Activated naive CD4-positive, alpha-beta T cell treated with anti-CD3 and anti-CD28 coated beads, Interleukin-2, amount 50 U/mL, for 72 hours (primary cell): Measurements from ENCODE around the gene R3HDM2. TPM values are rescaled to one million over a fixed set of nuclear protein-coding genes. Genes with fewer than 3 reads are reported as not detected.
A peak's percentile ranks its signal among the peaks of the same experiment; 100 is the strongest.

Experiments
- ATAC-seq, 2 donors: fragments of 150-1000 bp; cut with Tn5 transposase; 2 replicates each; pipeline ENCODE4 v1.10.0; 2021; ENCODE audit warnings: mild to moderate bottlenecking in 2 of 2, moderate library complexity in 2 of 2
- DNase-seq, 2 donors: peaks; one replicate each; pipeline ENCODE4 v3.0.0; 2021 to 2022; ENCODE audit warnings: low spot score in 2 of 2
- H3K27ac Mint-ChIP-seq, 2 donors: one replicate each; pipeline ENCODE4 v1.8.0; 2022; ENCODE audit warnings: mild to moderate bottlenecking in 2 of 2, mixed read lengths in 2 of 2
- H3K36me3 Mint-ChIP-seq, 2 donors: one replicate each; pipeline ENCODE4 v1.8.0; 2022; ENCODE audit warnings: mixed read lengths in 2 of 2
- H3K9me3 Mint-ChIP-seq, 2 donors: one replicate each; pipeline ENCODE4 v1.8.0; 2022; ENCODE audit warnings: mixed read lengths in 2 of 2
- total RNA-seq, 2 donors: library from RNA; stranded (reverse); gene quantifications; one replicate each; pipeline ENCODE4 v1.2.3, GENCODE V29; 2022

R3HDM2 gene
- total RNA-seq, 2 donors from 2014 or later: 36.3 to 57.1 TPM

DNA sequence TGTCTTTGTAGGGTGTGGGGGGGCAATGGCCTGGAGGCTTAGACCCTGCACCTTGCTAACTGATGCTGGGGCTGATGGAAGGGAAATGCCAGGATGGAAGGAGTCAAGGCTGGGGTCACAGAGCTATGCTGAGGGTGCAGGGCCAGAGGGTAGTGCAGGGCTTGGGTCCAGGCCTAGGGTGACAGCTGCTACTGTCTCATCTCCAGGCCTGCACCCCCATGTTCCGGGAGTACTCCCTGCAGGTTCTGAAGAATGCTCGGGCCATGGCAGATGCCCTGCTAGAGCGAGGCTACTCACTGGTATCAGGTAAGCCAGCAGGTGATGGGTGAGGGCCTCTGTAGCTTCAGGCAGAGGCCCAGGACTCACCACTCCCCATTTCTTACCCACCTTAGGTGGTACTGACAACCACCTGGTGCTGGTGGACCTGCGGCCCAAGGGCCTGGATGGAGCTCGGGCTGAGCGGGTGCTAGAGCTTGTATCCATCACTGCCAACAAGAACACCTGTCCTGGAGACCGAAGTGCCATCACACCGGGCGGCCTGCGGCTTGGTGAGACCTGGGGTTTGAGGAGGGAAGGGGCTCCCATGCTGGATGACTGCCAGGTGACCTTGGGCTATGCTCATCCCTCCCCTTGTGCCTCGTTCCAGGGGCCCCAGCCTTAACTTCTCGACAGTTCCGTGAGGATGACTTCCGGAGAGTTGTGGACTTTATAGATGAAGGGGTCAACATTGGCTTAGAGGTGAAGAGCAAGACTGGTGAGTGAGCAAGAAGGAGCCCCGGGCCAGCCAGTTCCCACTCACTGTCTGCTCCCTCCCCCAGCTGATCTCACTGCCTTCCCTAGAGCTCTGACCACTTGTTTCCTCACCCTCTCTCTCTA lies 197.2 kb downstream of the R3HDM2 start:
- H3K27ac Mint-ChIP-seq: no peak overlapping the region
- DNase-seq (no peak), ATAC-seq (no peak)
- no peaks in the 10 kb centered on the region for H3K9me3 Mint-ChIP-seq
- peaks cover 50 to 53% of the 10 kb centered on the region in 2 donors for H3K36me3 Mint-ChIP-seq

DNA sequence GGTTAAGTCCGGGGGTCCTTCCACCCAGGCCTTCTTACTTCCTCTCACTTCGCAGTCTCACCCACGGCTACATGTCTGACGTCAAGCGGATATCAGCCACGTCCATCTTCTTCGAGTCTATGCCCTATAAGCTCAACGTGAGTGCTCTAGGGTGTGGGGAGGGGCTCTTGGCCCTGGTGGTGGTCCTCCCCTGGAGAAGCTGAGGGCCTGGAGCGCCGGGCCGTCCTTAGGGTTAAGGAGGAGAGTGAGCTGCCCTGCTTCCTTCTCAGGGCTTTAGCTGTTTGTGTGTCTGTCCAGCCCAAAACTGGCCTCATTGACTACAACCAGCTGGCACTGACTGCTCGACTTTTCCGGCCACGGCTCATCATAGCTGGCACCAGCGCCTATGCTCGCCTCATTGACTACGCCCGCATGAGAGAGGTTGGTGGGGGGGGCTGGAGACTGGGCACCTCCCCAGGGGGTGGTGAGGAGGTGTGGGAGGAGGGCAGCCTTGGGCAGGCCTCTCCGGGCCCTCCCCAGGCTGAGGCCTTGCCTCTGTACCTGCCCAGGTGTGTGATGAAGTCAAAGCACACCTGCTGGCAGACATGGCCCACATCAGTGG lies 198.6 kb downstream of the R3HDM2 start:
- H3K9me3 Mint-ChIP-seq: no peaks in the 10 kb centered on the region
- no peak overlapping the region for H3K27ac Mint-ChIP-seq
- DNase-seq (no peak), ATAC-seq (no peak)
- peaks cover 50 to 53% of the 10 kb centered on the region in 2 donors for H3K36me3 Mint-ChIP-seq

GRCh38 chr12:57231276-57232021 lies 199.4 kb downstream of the R3HDM2 start:
- H3K9me3 Mint-ChIP-seq: no peaks in the 10 kb centered on the region
- ATAC-seq: no peak
- peaks cover 50 to 53% of the 10 kb centered on the region in 2 donors for H3K36me3 Mint-ChIP-seq
- peak overlapping the region; percentile 79 to 97 for H3K27ac Mint-ChIP-seq
- DNase-seq: no peak

- H3K27ac Mint-ChIP-seq: peak overlapping the region; percentile 97 to 99
- DNase-seq: no peak
- no peaks in the 10 kb centered on the region for H3K9me3 Mint-ChIP-seq
- H3K36me3 Mint-ChIP-seq: peaks cover 50 to 53% of the 10 kb centered on the region in 2 donors
- no peak for ATAC-seq
Observed at GRCh38 chr12:57230381-57231155, 200.3 kb downstream of the R3HDM2 start.

GRCh38 chr12:57229634-57230380 lies 201.0 kb downstream of the R3HDM2 start, which contains the start of gene SHMT2:
Gene SHMT2 (plus strand): TSS chr12:57229711. CDS start chr12:57229779, 68 bp downstream.
- peaks cover 50 to 52% of the 10 kb centered on the region in 2 donors for H3K36me3 Mint-ChIP-seq
- ATAC-seq (peak; percentile 65 to 84), DNase-seq (peak; percentile 91 to 94)
- H3K27ac Mint-ChIP-seq: peak within 1 kb of the TSS; percentile 97 to 99
- H3K9me3 Mint-ChIP-seq: no peaks in the 10 kb centered on the region

DNA sequence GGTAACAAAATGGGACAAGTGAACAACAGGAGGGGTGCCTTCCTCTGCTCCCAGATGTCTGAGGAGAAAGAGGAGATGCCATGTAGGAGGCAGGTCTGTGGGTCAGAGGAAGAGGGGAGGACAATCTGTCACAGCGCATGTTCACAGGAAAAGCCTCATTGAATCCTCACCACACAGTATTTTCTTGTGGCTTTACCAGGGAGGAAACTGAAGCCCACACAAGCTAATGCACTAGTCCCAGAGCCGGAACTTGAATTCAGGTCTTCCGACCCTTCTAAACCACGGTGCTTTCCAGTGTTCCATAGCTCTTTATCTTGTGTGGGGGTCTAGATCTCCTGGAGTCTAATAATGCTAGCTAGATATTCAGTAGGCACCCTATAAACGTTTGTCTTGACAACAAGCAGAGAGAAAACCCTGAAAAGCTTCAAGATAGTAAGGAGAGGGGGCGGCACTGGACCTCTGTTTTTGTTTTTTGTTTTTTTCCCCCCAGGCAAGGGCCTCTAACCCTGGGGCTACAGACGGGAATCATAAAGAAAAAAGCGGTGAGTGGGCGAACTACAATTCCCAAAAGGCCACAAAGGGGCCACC lies 201.7 kb downstream of the R3HDM2 start:
- H3K9me3 Mint-ChIP-seq: no peaks in the 10 kb centered on the region
- H3K36me3 Mint-ChIP-seq: peaks cover 45 to 47% of the 10 kb centered on the region in 2 donors
- H3K27ac Mint-ChIP-seq: peak overlapping the region; percentile 97 to 99
- ATAC-seq: peak; percentile 19 to 42
- DNase-seq: no peak

- no peak overlapping the region for H3K27ac Mint-ChIP-seq
- H3K9me3 Mint-ChIP-seq: no peaks in the 10 kb centered on the region
- DNase-seq (no peak), ATAC-seq (no peak)
- H3K36me3 Mint-ChIP-seq: peaks cover 29 to 31% of the 10 kb centered on the region in 2 donors
Observed at GRCh38 chr12:57227315-57228115, 203.3 kb downstream of the R3HDM2 start.

GRCh38 chr12:57226588-57227314 lies 204.1 kb downstream of the R3HDM2 start:
- Mint-ChIP-seq H3K9me3 (no peaks in the 10 kb centered on the region), H3K27ac (no peak overlapping the region), H3K36me3 (peaks cover 21 to 24% of the 10 kb centered on the region in 2 donors)
- no peak for ATAC-seq
- DNase-seq: no peak

- Mint-ChIP-seq H3K9me3 (no peaks in the 10 kb centered on the region), H3K36me3 (peaks cover 13 to 14% of the 10 kb centered on the region in 2 donors), H3K27ac (no peak overlapping the region)
- ATAC-seq (no peak), DNase-seq (no peak)
Observed at GRCh38 chr12:57225680-57226210, 205.1 kb downstream of the R3HDM2 start.

- ATAC-seq: peak; percentile 60 to 75
- Mint-ChIP-seq H3K27ac (no peak overlapping the region), H3K9me3 (no peaks in the 10 kb centered on the region), H3K36me3 (peaks cover 7% of the 10 kb centered on the region in 2 donors)
- DNase-seq: peak in 1 of 2 donors; percentile 81
Observed at GRCh38 chr12:57224973-57225679, 205.7 kb downstream of the R3HDM2 start.

DNA sequence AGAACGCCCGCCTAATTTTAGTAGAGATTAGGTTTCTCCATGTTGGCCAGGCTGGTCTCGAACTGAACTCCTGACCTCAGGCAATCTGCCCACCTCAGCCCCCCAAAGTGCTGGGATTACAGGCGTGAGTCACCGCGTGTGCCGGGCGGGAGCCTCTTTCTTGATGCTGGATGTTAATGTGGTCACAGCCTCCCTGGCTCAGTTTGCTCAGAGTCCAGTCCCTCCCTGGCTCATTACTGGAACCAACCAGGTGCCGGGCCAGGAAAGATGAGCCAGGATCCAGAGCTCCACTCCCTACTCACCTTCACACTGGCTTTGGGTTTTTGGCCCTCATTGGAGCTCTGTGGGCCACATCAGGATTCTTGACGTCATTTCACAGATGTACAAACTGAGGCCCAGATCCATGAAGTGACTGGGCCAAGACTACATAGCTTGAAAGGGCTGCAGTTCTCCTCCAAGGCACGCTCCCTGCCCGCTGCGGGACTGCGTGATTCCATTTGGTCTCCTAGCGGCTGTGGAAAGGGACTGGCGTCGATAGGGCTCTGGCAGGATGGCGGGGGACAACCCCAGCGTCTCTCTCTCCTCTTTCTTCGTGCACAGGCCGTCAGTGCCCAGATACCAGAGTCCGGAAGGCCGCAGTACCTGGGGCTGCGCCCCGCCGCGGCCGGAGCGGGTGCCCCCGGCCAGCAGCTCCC lies 206.4 kb downstream of the R3HDM2 start:
- peak; percentile 1 to 2 for ATAC-seq
- Mint-ChIP-seq H3K27ac (no peak overlapping the region), H3K36me3 (peaks cover under 1% of the 10 kb centered on the region in 2 donors), H3K9me3 (no peaks in the 10 kb centered on the region)
- DNase-seq: no peak

DNA sequence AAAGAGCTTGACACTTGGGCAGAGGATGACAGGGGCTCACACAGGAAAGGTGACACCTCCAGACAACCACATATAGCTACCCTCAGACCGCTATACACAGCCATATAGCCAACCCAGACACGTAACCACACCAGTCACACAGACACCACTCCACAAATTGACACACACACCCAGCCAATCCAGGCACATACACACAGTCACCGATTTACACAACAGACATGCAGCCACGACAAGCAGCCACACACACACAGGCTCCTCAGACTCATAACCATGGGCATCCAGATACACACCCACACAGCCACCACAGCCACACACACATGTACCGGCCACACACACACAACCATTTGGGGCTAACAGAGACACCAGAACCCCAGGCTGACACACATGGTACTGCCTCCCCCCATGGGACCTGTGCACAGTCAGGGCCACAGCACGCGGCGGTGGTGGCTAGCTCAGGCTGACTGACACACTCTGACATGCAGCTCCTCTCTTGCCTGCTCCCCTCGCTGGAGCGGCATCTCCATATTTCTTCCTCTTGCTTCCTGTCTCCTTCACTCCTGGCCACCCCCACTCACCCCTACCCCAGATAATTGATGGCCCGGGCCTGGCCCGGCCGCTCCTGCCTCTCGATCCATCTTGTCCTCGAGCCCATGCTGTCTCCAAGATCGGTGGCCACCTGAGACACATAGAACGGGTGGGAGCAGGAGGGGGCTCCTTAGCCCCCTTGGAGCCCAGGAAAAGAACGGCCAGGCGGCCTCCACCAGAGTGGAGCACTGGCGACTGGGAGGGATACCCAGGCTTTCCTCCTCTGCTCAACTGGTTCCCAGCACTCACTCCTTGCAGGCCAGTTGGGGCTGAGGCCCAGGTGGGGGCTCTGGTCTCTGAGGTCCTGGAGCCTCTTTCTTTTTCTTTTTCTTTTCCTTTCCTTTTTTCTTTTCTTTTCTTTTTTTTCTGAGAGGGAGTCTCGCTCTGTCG lies 207.4 kb downstream of the R3HDM2 start:
- peak; percentile 40 to 45 for ATAC-seq
- Mint-ChIP-seq H3K27ac (no peak overlapping the region), H3K9me3 (no peaks in the 10 kb centered on the region), H3K36me3 (no peaks in the 10 kb centered on the region)
- no peak for DNase-seq
